IPS DF 4.7 (cell line): ENCODE results near the gene DDOST.

Experiments used
- DNase-seq: peaks from one replicate; pipeline ENCODE4 v3.0.0-alpha.2; 2013; ENCODE audit warnings: low spot score; ENCODE audit errors: extremely low read depth

The DDOST gene

DNA sequence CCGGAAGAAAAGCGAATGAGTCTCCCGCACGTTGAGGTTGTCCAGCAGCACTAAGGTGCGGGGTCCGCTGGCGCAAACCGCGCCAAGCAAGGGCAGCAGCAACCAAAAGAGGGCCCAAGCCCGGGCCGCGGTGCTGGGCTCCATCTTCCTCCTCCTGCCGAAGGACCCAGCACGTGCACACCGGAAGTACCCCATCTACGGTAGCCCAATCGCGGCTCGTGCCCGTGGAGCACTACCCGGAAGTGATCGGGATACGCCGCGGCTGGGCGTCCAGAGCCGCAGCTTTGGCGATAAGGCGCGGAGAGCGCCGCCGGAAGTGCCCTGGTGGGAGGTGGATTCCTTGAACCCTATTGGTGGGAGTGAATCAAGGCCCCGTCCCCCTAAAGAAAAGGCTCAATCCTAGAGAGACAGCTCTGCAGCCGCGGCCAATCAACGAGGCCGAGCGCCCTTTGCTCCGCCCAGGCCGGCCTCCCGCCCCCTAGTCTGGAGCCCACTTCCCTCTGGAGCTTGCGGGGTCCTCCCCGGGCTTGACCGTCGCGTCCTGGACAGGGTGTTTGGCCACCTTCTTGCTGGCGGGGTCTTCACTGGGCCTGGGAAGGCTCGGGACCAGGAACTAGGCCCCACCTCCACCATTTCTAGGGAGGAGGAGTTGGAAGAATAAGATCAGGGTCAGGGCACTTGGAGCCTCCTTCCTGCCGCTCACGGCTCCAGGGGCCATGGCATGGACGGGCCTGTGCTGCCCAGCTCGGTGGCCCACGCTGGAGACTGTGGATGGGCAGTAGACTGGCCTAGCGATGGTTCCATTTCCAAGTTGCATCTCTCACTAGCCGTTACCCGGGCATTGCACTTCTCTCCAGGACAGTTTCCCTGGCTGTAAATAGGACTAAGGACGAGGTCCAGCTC lies at the start of gene DDOST:
DDOST (minus strand) TSS at position 163 of the 903 bp plus-strand sequence; CDS start at position 144, 19 bp downstream.
- DNase-seq = peak; percentile 93

GRCh38 chr1:20710469-20711284 lies 49.5 kb upstream of the DDOST start:
- no peak for DNase-seq

DNA sequence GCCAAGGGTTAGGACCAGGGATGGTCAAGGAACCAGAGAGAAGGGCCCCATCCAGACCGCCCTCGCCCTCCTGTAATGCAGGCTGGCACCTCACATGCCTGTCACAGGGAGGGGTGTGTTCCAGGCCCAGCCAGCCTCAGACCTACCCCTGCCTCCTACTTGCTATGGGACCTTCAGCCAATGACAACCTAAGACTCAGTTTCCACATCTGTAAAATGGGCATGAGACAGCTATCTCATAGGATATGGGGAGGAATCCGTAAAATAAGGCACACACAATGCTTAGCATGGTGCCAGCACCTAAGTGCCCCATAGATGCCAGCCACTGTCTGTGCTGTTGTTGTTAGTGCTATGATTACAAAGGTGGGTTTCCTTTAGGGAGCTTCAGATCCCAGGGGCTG lies 48.7 kb upstream of the DDOST start:
- DNase-seq = no peak

- no peak for DNase-seq
These were observed 47.7 kb upstream of the DDOST start for GRCh38 chr1:20708891-20709290.

GRCh38 chr1:20708057-20708456 lies 46.9 kb upstream of the DDOST start:
- no peak for DNase-seq

DNA sequence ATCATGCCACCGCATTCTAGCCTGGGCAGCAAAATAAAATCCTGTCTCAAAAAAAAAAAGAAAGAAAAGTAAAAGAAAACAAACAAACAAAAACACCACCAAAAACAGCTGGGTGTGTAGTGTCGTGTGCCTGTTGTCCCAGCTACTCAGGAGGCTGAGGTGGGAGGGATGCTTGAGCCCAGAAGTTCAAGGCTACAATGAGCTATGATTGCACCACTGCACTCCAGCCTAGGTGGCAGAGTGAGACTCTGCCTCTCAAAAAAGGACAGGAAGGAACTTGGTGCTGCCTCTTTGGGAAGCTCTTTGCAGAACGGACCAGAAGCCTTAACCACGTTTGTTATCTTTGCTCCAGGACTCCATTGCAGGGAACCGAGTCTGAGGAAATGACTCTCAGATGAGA lies 45.7 kb upstream of the DDOST start:
- DNase-seq = no peak

DNA sequence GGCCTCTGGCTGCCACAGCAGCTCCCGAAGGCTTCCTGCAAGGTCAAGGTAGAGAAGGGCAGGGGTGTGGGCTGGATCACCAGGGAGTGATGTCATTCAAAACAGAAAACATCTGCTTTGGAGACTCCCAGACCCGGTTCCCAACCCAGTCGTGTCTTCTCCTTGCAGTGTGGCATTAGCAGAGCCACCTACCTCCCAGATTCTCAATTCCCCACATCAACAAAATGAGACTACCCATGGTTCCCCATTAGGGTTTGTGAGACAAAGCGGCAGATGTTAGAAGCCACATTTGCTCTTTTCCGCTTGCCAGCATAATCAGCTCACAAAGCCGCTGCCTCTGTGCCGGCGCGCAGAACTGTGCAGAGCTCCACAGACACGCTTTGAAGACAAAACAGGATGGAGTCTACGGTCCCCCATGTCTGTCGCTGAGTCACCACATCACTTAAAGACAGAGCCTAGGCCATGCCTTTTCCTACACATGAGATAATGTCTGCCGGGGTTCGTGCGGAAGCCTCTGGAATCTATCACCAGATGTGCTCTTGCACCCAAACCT lies 44.1 kb upstream of the DDOST start:
- no peak for DNase-seq

DNA sequence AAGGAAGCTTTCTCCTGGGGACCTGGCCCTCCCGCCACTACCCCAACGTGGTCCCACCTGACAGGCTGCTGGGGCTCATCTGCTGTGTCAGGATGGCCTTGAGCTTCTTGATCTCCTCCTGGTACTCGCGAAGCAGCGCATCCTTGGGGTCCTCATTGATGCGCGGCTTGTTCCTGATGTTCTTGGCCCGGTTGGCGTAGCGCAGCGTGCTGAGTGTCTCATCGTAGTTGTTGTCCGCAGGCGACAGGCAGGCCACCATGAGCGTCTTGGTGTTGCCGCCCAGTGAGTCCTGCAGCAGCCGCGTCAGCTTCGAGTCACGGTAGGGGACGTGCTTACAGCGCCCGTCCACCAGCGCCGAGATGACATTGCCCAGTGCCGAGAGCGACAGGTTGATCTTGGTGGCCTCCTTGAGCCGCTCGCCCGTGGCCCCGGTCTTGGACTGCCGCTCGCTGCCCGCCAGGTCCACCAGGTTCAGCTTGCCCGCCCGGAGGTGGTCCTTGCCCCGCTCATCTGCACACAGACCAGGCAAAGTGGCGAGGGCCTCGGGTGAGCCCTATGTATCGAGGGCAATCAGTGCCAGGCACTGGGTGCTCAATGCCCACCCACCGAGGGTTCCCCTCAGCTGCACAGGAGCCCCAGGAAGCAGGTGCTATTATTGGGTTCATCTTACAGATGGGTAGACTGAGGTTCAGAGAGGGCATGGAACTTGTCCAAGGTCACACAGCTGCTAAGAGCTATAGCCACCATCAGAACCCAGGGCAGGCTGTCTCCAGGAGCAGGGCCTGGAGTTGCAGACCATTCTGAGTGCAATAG lies 43.4 kb upstream of the DDOST start:
- DNase-seq = no peak

- DNase-seq = no peak
These were observed 42.1 kb upstream of the DDOST start for GRCh38 chr1:20703124-20703756.

DNA sequence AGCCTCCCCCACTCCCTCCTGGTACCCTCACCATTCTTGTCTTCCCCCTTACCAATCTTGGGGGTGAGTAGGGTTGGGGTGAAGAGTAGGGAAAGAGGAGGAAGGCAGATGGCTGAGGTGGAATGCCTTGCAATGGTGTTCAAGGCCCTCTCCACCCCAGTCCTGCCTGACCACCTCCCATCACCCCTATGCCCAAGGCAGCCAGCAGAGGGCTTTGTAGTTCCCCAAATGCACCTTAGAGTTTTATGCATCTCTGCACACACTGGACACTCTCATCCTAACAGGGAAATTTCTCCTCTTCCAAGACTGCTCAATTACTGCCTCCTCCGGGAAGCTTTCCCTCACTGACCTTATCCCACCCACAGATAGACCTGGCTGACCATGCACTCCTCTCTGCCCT lies 41.2 kb upstream of the DDOST start:
- DNase-seq = no peak

- DNase-seq = no peak
These were observed 40.7 kb upstream of the DDOST start for GRCh38 chr1:20701847-20702246.

DNA sequence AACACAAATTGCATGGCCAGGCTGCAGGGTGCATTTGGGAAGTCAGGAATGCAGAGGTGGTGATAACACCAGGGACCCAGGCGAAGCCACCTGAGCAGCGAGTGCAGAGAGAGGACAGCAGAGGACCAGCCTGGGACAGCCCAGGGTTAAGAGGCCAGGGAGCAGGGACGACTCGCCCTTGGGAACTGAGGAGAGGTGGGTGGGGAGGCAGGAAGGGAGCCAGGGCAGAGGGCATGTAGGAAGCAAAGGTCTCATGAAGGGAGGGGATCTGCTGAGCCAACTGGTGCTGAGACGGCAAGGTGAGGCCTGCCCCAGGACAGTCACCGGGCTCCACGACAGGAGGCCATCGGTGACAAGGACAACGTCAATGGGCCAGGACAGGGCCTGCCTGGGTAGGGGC lies 40.3 kb upstream of the DDOST start:
- DNase-seq = no peak

GRCh38 chr1:20700636-20701215 lies 39.6 kb upstream of the DDOST start:
- no peak for DNase-seq

GRCh38 chr1:20699558-20699957 lies 38.4 kb upstream of the DDOST start:
- DNase-seq = no peak

DNA sequence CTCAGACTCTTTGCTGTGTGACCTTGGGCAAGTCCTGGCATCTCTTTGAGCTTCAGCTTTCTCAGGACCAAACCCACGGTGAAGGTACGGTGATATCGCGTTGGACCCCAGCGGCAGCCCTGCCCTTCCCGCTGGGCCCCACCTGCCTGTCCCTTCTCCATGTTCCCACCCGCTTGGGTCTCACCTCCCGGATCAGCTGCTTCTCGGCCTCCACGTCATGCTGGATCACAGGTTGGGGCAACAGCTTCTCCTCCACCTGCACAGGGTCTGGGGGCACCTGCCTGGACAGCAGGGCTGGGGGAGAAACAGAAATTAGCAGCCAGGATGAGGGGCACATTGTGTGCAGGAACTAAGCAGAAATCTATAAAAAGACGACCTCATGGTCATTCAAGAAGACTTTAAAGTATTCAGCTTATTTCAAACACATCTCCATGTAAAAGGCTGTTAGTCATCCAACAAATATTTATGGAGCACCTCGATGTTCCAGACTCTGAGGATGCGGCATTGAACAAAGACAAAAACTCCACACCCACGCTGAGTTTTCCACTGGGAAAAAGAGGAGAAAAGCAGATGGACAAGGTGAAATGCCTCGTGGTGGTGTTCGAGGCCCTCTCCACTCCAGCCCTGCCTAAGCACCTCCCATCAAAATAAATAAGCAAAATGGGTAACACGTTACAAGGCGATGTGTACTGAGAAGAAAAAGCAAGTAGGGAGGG lies 37.2 kb upstream of the DDOST start:
- no peak for DNase-seq

GRCh38 chr1:20697563-20697962 lies 36.4 kb upstream of the DDOST start:
- no peak for DNase-seq

DNA sequence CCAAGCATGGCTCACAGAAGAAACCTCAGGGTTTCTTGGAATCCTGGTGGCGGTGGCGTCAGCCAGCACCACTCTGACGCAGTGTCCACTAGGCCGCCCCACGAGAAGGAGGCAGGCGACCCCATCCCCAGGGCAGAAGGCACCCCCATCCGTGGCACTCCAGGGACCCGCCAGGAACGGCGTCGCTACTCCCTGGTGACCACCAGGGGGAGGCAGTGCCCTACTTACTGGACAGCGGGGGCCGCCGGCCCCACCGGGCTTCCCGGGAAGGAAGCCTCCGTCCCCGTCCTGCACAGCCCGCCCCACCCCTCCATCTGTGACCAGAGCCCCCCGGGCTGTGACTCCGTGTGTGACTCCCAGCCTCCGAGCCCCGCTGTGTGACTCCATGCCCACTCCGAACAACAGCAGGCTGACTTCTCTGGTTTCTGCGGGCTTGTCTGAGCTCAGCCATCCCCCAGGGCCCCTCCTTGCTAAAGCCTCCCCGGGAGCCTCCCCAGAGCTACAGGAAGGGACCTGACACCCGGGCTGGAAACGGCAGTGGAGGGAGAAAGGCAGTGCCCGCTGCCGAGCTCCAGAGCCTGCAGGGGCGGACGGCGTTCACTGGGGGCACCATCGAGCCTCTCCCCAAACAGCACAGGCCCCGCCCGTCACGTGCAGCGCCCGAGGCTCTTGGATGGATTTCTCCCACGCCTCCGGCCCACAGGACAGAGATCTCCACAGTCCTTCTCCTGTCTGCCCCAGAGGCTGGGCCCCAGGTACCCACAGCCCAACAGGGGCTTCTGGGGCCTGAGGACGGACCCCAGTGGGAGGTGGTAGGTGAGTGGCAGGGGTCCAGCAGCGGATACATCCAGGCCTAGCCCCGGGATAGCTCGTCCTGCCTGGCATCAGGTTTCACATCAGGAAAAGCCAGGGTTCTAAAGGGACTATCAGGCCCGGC lies 35.5 kb upstream of the DDOST start:
- no peak for DNase-seq

DNA sequence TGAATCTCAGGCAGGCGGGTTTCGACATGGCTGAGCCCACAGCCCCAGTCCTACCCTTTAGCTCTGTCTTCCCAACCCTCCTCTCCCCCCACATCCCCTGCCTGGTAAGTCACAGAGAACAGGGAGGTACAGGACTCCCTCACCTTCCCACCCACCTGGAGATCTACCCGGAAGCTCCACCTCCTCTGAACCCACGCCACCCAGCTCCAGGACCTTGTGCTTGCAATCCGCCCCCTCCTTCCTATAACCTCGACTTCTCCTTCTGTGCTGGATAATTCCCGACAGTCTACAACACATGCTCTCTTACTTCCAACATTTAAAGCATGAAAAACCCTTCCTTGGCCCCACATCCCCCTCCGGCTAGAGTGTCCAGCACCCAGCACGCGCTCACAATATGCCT lies 34.3 kb upstream of the DDOST start:
- no peak for DNase-seq

GRCh38 chr1:20693623-20694022 lies 32.5 kb upstream of the DDOST start:
- DNase-seq = no peak
